HL-60 (cell line): ENCODE measurements around the gene ANAPC15.

Experiments used
- CTCF ChIP-seq: IDR thresholded peaks from one replicate; pipeline ENCODE4 v1.5.1; 2011; ENCODE audit warnings: low read length, control low read depth, inconsistent platforms; ENCODE audit not compliant: insufficient read depth
- GABPA ChIP-seq: IDR thresholded peaks from 2 replicates; pipeline ENCODE4 v1.6.1; 2012; ENCODE audit warnings: low read depth

- TF ChIP-seq CTCF (no peak), GABPA (no peak; the same call in 1 of the 2 replicates)
These were observed 9.9 kb downstream of the ANAPC15 start for GRCh38 chr11:72102631-72102945.
